Gastrocnemius medialis (tissue), 4 donors: ENCODE measurements around the gene CHST11.

Source experiments
- POLR2A ChIP-seq, 2 donors: fragments of 450-650 bp; IDR thresholded peaks; one replicate each; pipeline ENCODE4 v1.6.1; 2017; ENCODE audit warnings: antibody characterized with exemption in 2 of 2, mild to moderate bottlenecking in 2 of 2, moderate library complexity in 2 of 2
- TF ChIP-seq, protein P1 (sequence below), 5 experiments: fragments of 450-650 bp in 3 of 5; fragments of 200-600 bp in 2 of 5; sonication (generic) in 2 of 5; IDR thresholded peaks in 4 of 5; conservative IDR thresholded peaks in 1 of 5; 1 replicate in 4 of 5; 2 replicates in 1 of 5; pipeline ENCODE4 v1.5.1; 2016 to 2019; ENCODE audit warnings: antibody characterized with exemption in 5 of 5, mild to moderate bottlenecking in 3 of 5, moderate library complexity in 3 of 5

DNA sequence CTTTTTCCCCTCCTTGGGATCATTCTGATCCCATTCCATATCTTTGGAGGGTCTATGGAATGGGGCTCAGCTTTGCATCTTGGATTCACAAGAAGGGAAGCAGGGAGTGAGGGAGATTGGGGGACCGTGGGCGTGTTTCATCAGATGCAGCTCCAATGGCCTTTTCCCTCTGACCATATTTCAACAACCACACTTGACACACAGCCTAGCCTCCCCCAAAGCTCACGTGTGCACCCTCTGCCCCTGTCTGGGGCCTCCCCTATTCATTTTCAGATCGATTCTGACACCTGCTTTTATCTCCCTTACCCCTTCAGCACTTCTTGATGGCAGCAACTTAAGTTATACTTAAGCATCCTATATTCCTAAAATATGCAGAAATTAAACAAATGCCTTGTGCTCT is 126.6 kb downstream of the CHST11 start:
- TF ChIP-seq, protein P1, sequence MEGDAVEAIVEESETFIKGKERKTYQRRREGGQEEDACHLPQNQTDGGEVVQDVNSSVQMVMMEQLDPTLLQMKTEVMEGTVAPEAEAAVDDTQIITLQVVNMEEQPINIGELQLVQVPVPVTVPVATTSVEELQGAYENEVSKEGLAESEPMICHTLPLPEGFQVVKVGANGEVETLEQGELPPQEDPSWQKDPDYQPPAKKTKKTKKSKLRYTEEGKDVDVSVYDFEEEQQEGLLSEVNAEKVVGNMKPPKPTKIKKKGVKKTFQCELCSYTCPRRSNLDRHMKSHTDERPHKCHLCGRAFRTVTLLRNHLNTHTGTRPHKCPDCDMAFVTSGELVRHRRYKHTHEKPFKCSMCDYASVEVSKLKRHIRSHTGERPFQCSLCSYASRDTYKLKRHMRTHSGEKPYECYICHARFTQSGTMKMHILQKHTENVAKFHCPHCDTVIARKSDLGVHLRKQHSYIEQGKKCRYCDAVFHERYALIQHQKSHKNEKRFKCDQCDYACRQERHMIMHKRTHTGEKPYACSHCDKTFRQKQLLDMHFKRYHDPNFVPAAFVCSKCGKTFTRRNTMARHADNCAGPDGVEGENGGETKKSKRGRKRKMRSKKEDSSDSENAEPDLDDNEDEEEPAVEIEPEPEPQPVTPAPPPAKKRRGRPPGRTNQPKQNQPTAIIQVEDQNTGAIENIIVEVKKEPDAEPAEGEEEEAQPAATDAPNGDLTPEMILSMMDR (IDR thresholded peaks at IDR 0.05 in 4 of 5, conservative IDR thresholded peaks at IDR 0.05 in 1 of 5) = no peak
- no peak for TF ChIP-seq POLR2A (IDR thresholded peaks at IDR 0.05)
